Pancreas (tissue), 10 donors: Measurements from ENCODE around the gene KPNA1. TPM values are rescaled to one million over a fixed set of nuclear protein-coding genes. Genes with fewer than 3 reads are reported as not detected.

Source experiments
- ATAC-seq, 4 donors: fragments of 200-7000 bp; cut with Tn5 transposase; one replicate each; pipeline versions ENCODE4 v1.8.0 to v1.9.1; 2020; ENCODE audit warnings: mild to moderate bottlenecking in 4 of 4, moderate library complexity in 4 of 4
- DNase-seq, 6 donors: peaks; one replicate each; pipeline ENCODE4 v3.0.0-alpha.2; 2020
- FAIRE-seq: peaks from 2 replicates; lab custom pipeline; 2012; peaks lifted over from hg19 to GRCh38; lab: Jason Lieb, UNC
- H3K27ac ChIP-seq, 4 donors: fragments of 200-600 bp; sonication (generic); 1 replicate in 3 of 4; 2 replicates in 1 of 4; pipeline versions ENCODE4 v1.5.0 to v1.8.0; 2020
- H3K27me3 ChIP-seq, 4 donors: fragments of 200-600 bp; one replicate each; pipeline ENCODE4 v1.8.0; 2021
- H3K36me3 ChIP-seq, 3 donors: fragments of 200-600 bp; sonication (generic) in 1 of 3; one replicate each; pipeline versions ENCODE4 v1.5.0 to v1.8.0; 2020 to 2021
- H3K4me1 ChIP-seq, 3 donors: fragments of 200-600 bp; one replicate each; pipeline ENCODE4 v1.8.0; 2021
- H3K4me3 ChIP-seq, 4 donors: fragments of 200-600 bp; sonication (generic) in 2 of 4; one replicate each; pipeline versions ENCODE4 v1.5.0 to v1.8.0; 2020 to 2021
- H3K9me3 ChIP-seq, 4 donors: fragments of 200-600 bp; one replicate each; pipeline ENCODE4 v1.8.0; 2021
- WGBS, 2 donors: extraction: QIAGEN DNeasy Blood & Tissue Kit; methylation state at CpG; one replicate each; pipeline ENCODE4 v1.1.7; 2013; 5-methylcytosine and 5-hydroxymethylcytosine counted together
- intact Hi-C, 3 donors: fragments of 100-400 bp; cut with DNase I; formaldehyde crosslinking; loops; one replicate each; pipeline versions ENCODE4 v1.11.1 to v1.14.2; 2022
- polyA plus RNA-seq, 2 donors: library from polyadenylated mRNA; stranded (reverse); fragments of 200-250 nt; gene quantifications; one replicate each; pipeline ENCODE4 v1.2.3, GENCODE V29; 2013
- total RNA-seq, 6 donors: library from RNA; stranded (reverse); fragmentation: NEBNext Ultra II Directional in 4 of 6; extraction: Animal tissue kit (Norgen Biotek cat#: 25700) in 4 of 6; gene quantifications; one replicate each; pipeline versions ENCODE4 v1.2.1 to v1.2.4, GENCODE V29; 2021 to 2023
- TF ChIP-seq, protein P1 (sequence below), 4 donors: fragments of 200-600 bp; sonication (generic) in 3 of 4; IDR thresholded peaks; one replicate each; pipeline versions ENCODE4 v1.5.0 to v1.8.0; 2021; ENCODE audit warnings: antibody characterized with exemption in 4 of 4
- donor health status: healthy with polysubstance abuse.
- donor health status: DM: no; HTN: no; CAD: no; lungs with moderate emphysema.
- donor health status: DM: no; HTN: no; CAD: no.
- donor health status: control.
- donor health status: control.
- donor health status: Bipolar disorder and iron deficiency.
- donor health status: DM: yes; HTN: yes; CAD: no.
- donor health status: DM: no; HTN: no; CAD: no.
- donor health status: DM: no; HTN: no; CAD: no.
- donor health status: DM: yes; HTN: yes; CAD: no.

The KPNA1 gene
- total and polyA plus RNA-seq, 8 donors: 5.7 to 35.1 (median 21.8) TPM

DNA sequence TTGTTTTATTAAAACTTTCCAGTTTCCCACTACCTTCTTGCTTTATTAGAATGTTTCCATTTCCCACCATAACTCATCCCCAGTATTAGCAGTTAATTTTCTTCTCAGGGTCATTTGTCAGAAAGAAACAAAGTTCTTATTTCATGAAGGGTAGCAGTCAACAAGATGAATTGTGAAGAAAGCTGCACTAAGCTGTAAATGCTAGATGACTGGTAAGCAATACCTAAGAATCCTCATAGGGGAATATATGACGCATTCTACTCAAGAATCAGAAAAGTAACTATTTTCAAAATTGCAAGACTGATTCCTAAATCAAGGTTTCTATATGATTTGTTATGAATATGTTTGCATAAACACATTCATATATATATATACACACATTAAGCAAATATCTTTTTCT lies 50.1 kb downstream of the KPNA1 start:
- intact Hi-C loops: no loop called here
- 97 to 98% methylated on average over 1 of the region's 1 CpG for WGBS, 2 donors
- ATAC-seq: no peak

GRCh38 chr3:122462406-122462805 lies 52.3 kb downstream of the KPNA1 start:
- Histone ChIP-seq H3K27me3 (no peaks in the 10 kb centered on the region), H3K9me3 (no peaks in the 10 kb centered on the region), H3K4me3 (no peak overlapping the region), H3K36me3 (peaks cover 0 to 8% (median 5%) of the 10 kb centered on the region in 3 donors), H3K4me1 (peaks cover 0 to under 1% (median 0%) of the 10 kb centered on the region in 3 donors), H3K27ac (no peak overlapping the region)
- ATAC-seq (no peak), DNase-seq (no peak), FAIRE-seq (no peak)
- intact Hi-C loops: no loop called here
- WGBS, 2 donors: 93 to 98% methylated on average over 1 of the region's 1 CpG
- TF ChIP-seq, protein P1, sequence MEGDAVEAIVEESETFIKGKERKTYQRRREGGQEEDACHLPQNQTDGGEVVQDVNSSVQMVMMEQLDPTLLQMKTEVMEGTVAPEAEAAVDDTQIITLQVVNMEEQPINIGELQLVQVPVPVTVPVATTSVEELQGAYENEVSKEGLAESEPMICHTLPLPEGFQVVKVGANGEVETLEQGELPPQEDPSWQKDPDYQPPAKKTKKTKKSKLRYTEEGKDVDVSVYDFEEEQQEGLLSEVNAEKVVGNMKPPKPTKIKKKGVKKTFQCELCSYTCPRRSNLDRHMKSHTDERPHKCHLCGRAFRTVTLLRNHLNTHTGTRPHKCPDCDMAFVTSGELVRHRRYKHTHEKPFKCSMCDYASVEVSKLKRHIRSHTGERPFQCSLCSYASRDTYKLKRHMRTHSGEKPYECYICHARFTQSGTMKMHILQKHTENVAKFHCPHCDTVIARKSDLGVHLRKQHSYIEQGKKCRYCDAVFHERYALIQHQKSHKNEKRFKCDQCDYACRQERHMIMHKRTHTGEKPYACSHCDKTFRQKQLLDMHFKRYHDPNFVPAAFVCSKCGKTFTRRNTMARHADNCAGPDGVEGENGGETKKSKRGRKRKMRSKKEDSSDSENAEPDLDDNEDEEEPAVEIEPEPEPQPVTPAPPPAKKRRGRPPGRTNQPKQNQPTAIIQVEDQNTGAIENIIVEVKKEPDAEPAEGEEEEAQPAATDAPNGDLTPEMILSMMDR (IDR thresholded peaks at IDR 0.05): no peak

More for the DNA sequence above, 50.1 kb downstream of the KPNA1 start:
- H3K4me3 ChIP-seq: no peak overlapping the region
- peaks cover 0 to 8% (median 5%) of the 10 kb centered on the region in 3 donors for H3K36me3 ChIP-seq
- no peak for FAIRE-seq
- H3K4me1 ChIP-seq: peaks cover 0 to 10% (median 9%) of the 10 kb centered on the region in 3 donors
- TF ChIP-seq, protein P1 (IDR thresholded peaks at IDR 0.05): no peak
- H3K27me3 ChIP-seq: no peaks in the 10 kb centered on the region
- no peaks in the 10 kb centered on the region for H3K9me3 ChIP-seq
- DNase-seq: no peak
- H3K27ac ChIP-seq: no peak overlapping the region

DNA sequence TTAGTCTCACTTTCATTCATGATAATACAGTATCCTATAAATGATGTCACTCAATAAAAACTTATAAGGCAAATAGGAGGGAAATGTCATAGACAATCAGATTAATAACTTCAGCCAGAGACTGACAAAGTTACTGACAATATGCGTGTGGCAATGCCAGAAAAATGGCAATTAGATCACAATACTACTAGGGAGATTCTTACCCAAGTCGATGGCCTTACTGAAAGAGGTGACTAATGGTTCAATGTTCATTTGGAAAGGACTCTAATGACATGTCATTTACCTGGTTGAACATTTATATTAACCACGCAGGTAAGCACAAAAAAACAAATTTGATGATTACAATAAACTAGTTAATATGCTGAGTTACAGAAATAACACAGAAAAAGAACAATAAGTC lies 52.9 kb downstream of the KPNA1 start:
- no peak overlapping the region for H3K4me3 ChIP-seq
- H3K9me3 ChIP-seq: no peaks in the 10 kb centered on the region
- intact Hi-C loops: no loop called here
- 42 to 53% methylated on average over 3 of the region's 3 CpGs for WGBS, 2 donors
- H3K4me1 ChIP-seq: peaks cover 0 to 5% (median 0%) of the 10 kb centered on the region in 3 donors
- no peak for DNase-seq
- no peak for FAIRE-seq
- peaks cover 0 to 8% (median 5%) of the 10 kb centered on the region in 3 donors for H3K36me3 ChIP-seq
- H3K27me3 ChIP-seq: no peaks in the 10 kb centered on the region
- no peak overlapping the region for H3K27ac ChIP-seq
- TF ChIP-seq, protein P1 (IDR thresholded peaks at IDR 0.05): no peak
- ATAC-seq: peak in 1 of 4 donors; percentile 50

- intact Hi-C loops: no loop called here
- TF ChIP-seq, protein P1 (IDR thresholded peaks at IDR 0.05): peak in 2 of 4 donors; percentile 11 to 18
- WGBS, 2 donors: 63 to 70% methylated on average over 4 of the region's 4 CpGs
- FAIRE-seq: peak; percentile 64
- no peak overlapping the region for H3K27ac ChIP-seq
- no peaks in the 10 kb centered on the region for H3K27me3 ChIP-seq
- peaks cover 0 to 10% (median 0%) of the 10 kb centered on the region in 3 donors for H3K4me1 ChIP-seq
- no peak overlapping the region for H3K4me3 ChIP-seq
- DNase-seq: no peak
- H3K36me3 ChIP-seq: peaks cover 0 to 8% (median 4%) of the 10 kb centered on the region in 3 donors
- peak in 3 of 4 donors; percentile 63 to 74 (median 70) for ATAC-seq
- H3K9me3 ChIP-seq: no peaks in the 10 kb centered on the region
Observed at GRCh38 chr3:122458992-122459391, 55.7 kb downstream of the KPNA1 start.

DNA sequence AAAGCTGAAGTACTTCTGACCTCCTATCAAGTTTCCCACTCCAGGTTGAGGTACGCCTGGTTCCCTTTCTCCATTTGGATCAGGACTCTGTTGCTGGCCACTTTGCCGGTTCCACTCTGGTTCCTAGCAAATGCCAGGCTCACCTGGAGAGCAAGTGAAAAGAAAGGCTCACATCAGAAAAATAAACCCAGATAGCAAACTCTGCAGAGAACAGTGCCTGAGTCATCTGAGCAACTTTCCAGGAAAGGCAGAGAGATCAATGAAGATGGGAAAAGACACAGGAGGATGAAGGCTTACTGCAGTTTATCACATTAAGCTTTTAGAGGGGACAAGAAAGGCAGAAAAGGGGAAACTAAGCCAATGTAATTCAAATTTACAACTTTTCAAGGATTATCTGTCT lies 57.0 kb downstream of the KPNA1 start:
- Histone ChIP-seq H3K4me1 (peaks cover 0 to 10% (median 0%) of the 10 kb centered on the region in 3 donors), H3K9me3 (no peaks in the 10 kb centered on the region), H3K4me3 (no peak overlapping the region), H3K27me3 (no peaks in the 10 kb centered on the region), H3K36me3 (peaks cover 0 to 12% (median 4%) of the 10 kb centered on the region in 3 donors), H3K27ac (no peak overlapping the region)
- WGBS, 2 donors: 88 to 90% methylated on average over 2 of the region's 2 CpGs
- TF ChIP-seq, protein P1 (IDR thresholded peaks at IDR 0.05): no peak
- DNase-seq (no peak), ATAC-seq (no peak), FAIRE-seq (no peak)
- intact Hi-C loops: no loop called here
